HG03520 (cell line): ENCODE results near the gene TOE1.

ENCODE experiments used
- ATAC-seq: cut with Tn5 transposase; IDR thresholded peaks from one replicate; pipeline ENCODE4 v1.9.1; 2021; ENCODE audit warnings: mild to moderate bottlenecking, moderate library complexity; ENCODE audit not compliant: unreplicated experiment

The TOE1 gene

DNA sequence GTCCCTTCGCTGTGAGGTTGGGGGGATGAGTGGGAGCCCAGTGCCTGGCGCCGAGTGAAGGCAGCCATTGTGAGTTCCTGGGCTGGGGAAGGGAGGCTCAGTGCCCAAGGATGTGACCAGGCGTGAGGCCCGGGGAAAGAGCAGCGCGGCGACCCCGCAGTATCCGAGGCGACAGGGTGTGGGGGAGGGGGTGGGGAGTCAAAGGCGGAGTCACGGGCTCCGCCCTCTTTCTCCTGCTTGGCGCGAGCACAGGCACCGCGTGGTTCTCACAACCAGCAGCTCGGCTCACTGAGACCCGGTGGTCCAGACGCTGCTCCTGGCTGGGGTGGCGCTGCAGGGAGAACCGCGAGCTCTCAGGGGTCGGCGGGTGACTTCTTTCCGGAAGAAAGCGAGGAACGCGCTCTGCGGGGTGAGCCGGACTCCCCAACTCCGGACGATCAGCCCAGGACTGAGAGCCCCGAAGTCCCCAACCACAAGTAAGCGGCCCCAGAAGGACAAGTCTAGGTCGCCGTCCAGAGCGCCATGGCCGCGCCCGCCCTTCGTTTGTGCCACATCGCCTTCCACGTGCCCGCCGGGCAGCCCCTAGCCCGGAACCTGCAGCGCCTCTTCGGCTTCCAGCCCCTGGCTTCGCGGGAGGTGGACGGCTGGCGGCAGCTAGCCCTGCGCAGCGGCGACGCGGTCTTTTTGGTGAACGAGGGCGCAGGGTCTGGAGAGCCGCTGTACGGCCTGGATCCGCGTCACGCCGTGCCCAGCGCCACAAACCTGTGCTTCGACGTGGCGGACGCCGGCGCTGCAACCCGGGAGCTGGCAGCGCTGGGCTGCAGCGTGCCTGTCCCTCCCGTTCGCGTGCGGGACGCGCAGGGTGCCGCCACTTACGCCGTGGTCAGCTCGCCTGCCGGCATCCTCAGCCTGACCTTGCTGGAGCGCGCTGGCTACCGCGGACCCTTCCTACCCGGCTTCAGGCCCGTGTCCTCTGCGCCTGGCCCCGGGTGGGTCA is 13.0 kb upstream of the TOE1 start, which contains the start of gene HPDL:
Gene HPDL, plus strand, starts transcription at position 269 of the 997 bp plus-strand sequence. Its CDS starts 254 bp downstream, at position 523.
- ATAC-seq: no peak

GRCh38 chr1:45327644-45328515 is 12.1 kb upstream of the TOE1 start:
- ATAC-seq: no peak

DNA sequence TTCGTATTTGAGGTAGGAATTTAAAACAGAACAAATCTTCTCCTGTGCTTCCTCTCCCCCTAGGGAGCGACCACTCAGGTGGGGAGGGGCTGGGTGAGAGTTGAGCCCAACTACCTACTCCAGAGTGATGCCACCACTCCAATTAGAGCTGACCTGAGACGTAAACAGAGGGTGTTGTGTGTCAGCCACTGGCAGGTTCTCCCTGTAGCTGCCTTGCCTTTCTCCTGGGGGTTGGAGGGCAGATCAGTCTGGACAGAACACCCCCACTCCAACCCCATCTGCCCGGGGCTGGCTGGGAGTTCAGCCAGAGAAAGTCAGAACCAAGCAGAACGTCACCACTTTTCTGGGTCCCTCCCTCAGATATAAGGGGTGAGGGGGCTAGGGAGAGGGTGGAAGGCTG is 11.3 kb upstream of the TOE1 start:
- no peak for ATAC-seq

GRCh38 chr1:45329445-45329844 is 10.5 kb upstream of the TOE1 start:
- no peak for ATAC-seq

DNA sequence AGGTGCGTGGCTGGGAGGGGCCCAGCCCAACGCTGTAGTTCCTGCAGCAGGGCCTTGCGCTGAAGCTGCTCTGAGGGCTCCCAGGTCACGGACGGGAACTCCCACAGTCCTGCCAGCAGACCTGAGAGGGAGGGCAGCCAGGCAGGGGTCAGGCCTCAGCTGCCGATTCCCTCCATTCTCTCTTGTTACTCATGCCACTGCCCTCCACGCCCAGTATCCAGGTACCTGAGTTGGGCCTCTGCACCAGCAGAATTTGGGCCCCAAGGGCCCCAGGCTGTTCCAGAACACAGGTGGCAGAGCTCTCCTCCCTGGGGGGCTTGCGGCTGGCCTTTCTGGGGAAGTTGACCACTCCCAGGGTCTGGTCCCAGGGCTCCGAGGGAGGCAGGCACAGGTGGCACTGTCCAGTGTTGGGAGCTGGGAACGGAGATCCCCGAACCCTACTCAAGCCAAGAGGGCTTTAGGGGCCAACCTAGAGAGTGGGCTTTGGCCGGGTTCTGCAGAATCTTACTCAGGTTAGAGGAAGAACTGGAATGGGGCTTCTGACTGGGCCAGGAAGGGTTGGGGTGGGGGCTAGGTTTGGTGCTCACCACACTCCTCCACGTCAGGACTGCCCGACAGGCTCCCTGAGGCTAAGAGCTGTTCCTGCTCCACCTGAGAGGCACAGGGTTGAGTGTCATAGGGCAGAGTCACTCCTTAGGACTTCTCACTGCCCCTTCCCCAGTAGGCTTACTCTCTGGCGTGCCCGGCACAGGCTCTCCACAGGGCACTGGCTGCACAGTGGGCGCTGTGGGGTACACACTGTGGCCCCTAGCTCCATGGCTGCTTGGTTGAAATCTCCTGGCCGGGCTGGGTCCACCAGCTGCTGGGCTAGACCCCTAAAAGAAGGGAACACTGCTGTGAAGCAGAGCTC is 8.3 kb upstream of the TOE1 start:
- no peak for ATAC-seq

- no peak for ATAC-seq
Measured at GRCh38 chr1:45332346-45332720, 7.6 kb upstream of the TOE1 start.

DNA sequence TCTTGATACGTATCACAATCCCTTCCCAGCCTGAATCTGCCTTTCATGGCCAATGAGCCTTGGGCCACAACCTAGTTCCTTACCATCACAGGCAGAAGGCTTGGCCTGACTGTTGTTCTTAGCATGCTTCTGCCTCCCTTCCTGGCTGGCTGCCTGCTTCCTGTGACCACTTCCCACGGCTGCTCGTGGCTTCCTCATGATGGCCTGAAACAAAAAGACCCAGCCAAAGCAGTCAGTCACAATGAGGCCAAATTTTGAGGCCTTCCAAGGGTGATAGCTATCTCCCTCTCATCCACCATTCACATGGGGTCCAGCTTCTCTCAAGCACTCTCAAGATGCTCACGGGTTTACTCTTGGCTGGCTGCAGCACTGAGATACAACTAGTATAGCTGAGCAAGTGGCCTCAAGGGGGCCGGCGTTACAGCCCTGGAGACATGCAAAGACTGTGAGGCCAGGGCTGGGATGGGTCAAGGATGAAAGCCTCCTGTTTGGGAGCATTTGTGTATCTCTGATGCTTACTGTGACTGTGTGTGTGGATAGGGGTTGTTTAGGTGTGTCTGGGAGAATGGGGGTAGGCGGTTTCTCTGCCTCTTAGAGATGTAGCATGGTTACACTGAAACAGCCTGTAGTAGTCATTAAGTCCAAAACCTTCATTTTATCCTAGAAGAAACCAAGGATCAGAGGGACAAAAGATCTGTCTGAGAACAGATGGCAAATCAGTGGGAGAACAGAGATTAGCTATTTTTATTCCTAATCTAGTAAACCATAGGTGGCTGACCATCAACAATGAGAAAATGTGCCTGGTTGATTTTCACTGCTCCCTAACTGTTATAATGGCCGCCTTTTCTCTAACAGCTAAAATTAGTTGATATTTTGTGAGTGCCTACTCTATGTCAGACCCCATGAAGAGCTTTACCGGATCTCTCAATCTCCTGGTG is 5.4 kb upstream of the TOE1 start:
- ATAC-seq: no peak

DNA sequence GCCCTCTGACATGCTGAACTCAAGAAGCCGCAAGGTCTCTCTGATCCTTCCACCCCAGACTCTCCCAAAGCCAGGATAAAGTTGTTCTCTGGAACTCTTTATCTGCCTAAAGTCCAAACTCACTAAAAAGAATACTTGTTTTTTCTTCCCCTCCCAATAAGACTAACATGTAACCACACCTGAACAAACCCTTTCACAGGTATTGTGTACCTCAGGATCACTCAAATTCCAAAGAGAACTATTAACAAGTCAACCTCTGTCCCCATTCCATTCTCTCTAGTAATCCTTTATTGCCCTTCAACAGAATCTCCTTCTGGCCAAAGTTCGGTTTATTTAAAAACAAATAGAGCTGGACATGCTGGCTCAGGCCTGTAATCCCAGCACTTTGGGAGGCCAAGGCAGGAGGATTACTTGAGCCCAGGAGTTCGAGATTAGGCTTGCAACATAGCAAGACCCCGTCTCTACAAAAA is 4.1 kb upstream of the TOE1 start:
- ATAC-seq: no peak

- ATAC-seq: no peak
Measured at GRCh38 chr1:45337630-45338325, 2.2 kb upstream of the TOE1 start.

DNA sequence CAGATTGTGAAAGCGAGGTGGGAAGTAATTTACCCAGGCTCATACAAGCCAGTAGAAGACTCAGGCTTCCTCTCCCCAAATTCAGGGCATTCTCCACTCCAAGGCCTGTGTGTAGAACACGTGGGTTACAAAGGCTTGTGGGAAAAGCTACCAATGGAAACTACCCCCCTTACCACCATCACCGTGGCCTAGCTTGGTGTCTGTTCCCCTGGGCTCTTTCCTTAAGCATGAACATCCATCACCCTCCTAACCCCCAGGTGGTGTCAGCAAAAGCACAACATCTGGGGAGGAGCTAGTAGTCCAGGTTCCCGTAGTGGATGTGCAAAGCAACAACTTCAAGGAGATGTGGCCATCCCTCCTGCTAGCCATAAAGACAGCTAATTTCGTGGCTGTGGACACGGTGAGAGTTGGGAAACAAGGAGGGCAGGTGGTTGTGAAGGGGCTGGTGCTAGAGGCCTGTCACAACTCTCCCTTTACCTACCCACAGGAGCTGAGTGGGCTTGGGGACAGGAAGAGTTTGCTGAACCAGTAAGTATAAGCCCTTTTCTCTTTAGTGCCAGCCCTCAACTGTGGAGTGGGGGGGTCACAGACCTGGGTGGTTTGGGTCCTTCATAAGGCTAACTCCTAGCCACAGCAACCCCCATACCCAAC is 971 bp downstream of the TOE1 start:
- ATAC-seq: no peak

DNA sequence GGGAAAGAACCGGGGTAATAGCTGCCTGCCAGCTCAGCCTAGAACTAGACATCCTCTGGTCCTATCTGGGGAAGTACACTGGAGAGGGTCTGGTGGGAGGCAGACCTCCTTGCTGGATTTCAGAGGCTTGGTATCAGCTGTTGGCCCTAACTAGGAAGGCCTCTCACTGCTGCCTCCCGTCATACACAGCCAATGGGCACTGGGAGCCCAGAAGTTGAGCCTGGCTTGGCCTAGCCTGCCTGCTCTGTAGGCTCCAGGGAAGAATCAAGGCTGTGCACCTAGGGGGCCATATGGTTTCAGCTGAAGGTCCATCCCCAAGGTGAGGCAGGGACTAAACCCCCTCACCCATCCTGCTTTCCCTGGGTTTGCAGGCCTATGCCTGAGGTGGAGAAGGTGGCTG is 4.5 kb downstream of the TOE1 start:
- no peak for ATAC-seq

DNA sequence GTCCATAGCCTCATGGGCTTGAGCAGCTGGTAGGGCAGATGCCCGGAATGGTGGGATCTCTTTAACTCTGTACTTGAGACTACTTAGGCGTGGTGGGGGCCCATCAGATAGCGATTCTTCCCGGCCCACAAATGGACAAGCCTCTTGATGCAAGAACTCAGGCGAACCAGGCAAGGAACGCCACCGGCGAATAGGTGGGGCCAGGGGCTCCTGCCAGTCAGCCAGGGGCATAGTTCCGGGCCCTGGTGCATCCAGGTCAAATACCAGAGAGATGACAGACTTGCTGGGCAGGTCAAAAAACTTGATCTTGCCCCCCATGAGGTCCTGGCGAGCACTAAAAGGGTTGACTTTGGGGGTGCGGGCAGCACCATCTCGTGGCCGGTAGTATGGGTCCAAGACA is 5.0 kb downstream of the TOE1 start:
- ATAC-seq: no peak

DNA sequence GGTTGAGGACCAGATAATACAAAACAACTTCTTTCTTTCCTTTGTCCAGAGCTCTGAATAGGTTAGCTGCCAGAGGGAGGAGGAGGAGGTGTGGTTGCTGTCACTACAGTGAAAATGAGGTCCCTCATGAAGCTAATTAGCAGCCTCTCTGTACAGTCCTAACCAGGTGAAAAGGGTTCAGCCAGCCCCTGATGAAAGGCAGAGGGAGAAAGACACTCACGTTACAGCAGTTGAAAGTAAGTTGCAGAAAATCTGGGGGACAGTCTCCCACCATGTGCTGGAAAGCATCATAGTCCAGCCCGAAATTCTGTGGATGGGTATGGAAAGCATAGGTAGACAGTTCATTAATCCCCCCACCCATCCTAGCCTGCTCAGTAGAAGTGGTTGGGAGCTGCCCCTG is 6.5 kb downstream of the TOE1 start:
- no peak for ATAC-seq

- ATAC-seq: no peak
Measured at GRCh38 chr1:45348020-45348419, 8.1 kb downstream of the TOE1 start.

DNA sequence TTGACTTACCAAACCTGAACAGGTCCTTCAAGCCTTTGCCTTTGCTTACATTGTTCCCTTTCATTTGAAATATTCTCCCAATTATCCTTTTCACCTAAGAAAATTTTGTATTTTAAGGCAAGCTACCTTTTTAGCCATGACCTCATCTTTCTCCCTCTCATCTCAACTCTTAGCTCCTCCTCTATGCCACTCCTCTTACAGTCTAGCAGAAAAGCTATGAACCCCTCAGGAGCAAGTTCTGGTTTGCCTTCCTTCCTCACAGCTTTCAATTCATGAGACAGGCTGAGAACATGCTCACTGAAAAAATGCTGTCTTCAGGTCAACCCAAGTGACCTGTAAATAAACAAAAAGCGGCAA is 8.6 kb downstream of the TOE1 start:
- no peak for ATAC-seq

DNA sequence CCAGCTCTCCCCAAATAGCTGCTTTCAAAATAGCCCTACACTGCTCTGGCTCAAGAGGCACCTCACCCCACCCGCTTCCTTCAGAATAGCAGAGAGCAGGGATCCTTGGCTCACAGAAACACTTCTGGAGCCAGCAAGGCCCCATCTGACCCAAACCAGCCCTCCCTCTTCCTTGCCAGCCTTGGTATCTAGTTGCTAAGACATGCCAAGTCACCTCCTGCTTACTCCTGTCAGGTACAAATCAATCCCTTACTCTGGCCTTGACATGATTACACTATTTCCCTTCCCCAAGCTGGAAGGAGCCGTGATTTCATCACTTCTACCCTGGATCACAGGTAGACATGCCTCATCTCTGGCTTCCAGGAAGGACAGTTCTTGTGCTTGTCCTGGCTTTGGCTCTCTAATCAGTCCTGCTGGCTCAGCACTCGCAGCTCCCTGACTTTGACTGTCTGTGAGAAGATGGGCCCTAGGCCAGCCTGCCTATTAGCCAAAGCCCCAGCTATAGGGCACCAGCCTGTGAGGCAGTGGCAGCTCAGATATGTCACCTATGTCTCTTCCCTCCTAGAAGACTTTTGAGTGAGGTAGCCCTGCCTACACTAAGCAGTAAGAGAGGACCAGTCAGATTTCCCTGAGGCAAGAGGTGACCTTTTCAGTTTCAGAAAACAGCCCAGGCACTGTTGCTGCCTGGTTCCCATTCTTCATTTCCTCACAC is 9.2 kb downstream of the TOE1 start:
- no peak for ATAC-seq

DNA sequence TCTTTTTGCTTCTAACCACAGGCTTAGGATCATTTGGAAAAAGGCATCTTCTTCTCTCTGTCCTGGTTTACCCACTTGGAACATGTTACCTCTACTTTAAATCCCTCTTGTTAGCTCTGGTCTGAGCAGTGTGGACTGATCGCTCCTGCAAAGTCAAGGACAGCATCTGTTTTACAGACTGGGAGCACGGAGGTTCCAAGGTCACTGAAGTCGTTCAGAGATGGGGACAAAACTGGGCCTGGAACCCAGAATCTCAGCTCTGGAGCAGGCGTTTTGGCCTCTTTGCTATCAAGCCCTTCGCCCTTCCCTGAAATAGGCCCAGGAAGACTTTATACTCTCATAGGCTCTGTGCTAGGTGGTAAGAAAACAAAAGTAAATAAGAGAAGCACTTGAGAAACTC is 11.5 kb downstream of the TOE1 start:
- ATAC-seq: no peak

DNA sequence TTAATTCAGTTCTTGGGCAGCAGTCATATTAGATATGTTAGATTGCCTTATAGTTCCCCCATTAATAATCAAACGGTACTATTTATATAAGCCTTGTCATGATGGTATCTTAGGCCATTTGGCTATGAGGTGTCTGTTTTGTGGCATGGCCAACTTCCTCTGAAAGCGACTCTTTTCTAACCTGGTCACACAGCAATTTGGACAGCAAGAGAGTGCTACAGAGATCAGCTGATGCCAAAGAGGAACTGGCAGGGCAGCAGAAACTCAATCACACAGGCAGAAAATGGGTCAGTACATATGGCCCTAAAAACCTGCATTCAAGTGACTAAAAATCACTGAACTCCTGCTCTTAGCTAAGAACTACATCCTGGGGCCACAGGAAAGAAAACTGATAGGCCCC is 13.7 kb downstream of the TOE1 start:
- no peak for ATAC-seq
